Measurements from ENCODE around the gene PNMA8C.

Gene PNMA8C

GRCh38 chr19:46466536-46467196, 37.9 kb upstream of the PNMA8C start:
- ChIA-PET CTCF (interaction anchor here (2.3 kb wide), 1 partner anchor 71 kb away, joined by 12 read pairs; no protein-coding TSS in a partner anchor), POLR2A (no interaction called here)
- Histone ChIP-seq H3K36me3 (ENCODE audit: control insufficient read depth in 2 of 2, insufficient read depth in 1 of 2, low read length in 2 of 2) (peaks cover 0 to 31% of the 10 kb centered on the region in 2 experiments; a peak in 2 of 3 replicates), H3K9me3 (ENCODE audit: control insufficient read depth, insufficient read depth, low read depth, low read length) (no peaks in the 10 kb centered on the region), H3K4me3 (ENCODE audit: low read depth, low read length) (no peak overlapping the region), H3K4me1 (ENCODE audit: control insufficient read depth, insufficient read depth, low read length) (no peaks in the 10 kb centered on the region; the same call in 1 of the 2 replicates), H3K27ac (ENCODE audit: extremely low read depth, low read depth, low read length) (no peak overlapping the region)
- TF ChIP-seq GLI2 (tag by site-specific recombination; IDR thresholded peaks at IDR 0.05; ENCODE audit: borderline replicate concordance, low read depth) (no peak), ZNF184 (tag by site-specific recombination; IDR thresholded peaks at IDR 0.05) (no peak), ZEB2 (tag by site-specific recombination; IDR thresholded peaks at IDR 0.05) (no peak), ZNF391 (tag by site-specific recombination; IDR thresholded peaks at IDR 0.05; ENCODE audit: borderline replicate concordance, low read depth) (no peak), ZNF660 (tag by site-specific recombination; IDR thresholded peaks at IDR 0.05) (no peak), HOXC10 (CRISPR knock-in tag; IDR thresholded peaks at IDR 0.05) (no peak), TCF7L2 (IDR thresholded peaks at IDR 0.05; ENCODE audit: borderline replicate concordance, low read depth, low read length) (no peak), KLF10 (tag by site-specific recombination; IDR thresholded peaks at IDR 0.05) (no peak)

GRCh38 chr19:46463516-46463915, 34.8 kb upstream of the PNMA8C start:
- POLR2A ChIA-PET: no interaction called here
- no peaks in the 10 kb centered on the region for H3K4me1 ChIP-seq (ENCODE audit: control insufficient read depth, insufficient read depth, low read length)

More at GRCh38 chr19:46463516-46463915, 34.8 kb upstream of the PNMA8C start:
- CTCF ChIA-PET: interaction anchor here (0.6 to 1.2 kb wide), 3 partner anchors 21 to 176 kb away, joined by 3 read pairs; no protein-coding TSS in a partner anchor
- peaks cover 0 to 22% of the 10 kb centered on the region in 2 experiments; a peak in 2 of 3 replicates for H3K36me3 ChIP-seq (ENCODE audit: control insufficient read depth in 2 of 2, insufficient read depth in 1 of 2, low read length in 2 of 2)
- H3K9me3 ChIP-seq (ENCODE audit: control insufficient read depth, insufficient read depth, low read depth, low read length): no peaks in the 10 kb centered on the region
- no peak overlapping the region for H3K27ac ChIP-seq (ENCODE audit: extremely low read depth, low read depth, low read length)
- no peak overlapping the region for H3K4me3 ChIP-seq (ENCODE audit: low read depth, low read length)
- TF ChIP-seq ZBTB49 (tag by site-specific recombination; IDR thresholded peaks at IDR 0.05; ENCODE audit: low read depth) (no peak), ZNF777 (tag by site-specific recombination; IDR thresholded peaks at IDR 0.05; ENCODE audit: borderline replicate concordance) (no peak), KLF8 (tag by site-specific recombination; IDR thresholded peaks at IDR 0.05) (no peak), CTCF (tag by site-specific recombination; IDR thresholded peaks at IDR 0.05) (no peak), ZNF677 (tag by site-specific recombination; IDR thresholded peaks at IDR 0.05) (no peak), ZNF791 (tag by site-specific recombination; IDR thresholded peaks at IDR 0.05) (no peak), ZNF48 (tag by site-specific recombination; IDR thresholded peaks at IDR 0.05) (no peak), SP3 (tag by site-specific recombination; IDR thresholded peaks at IDR 0.05) (no peak), ZNF580 (tag by site-specific recombination; IDR thresholded peaks at IDR 0.05) (no peak), SCRT2 (tag by site-specific recombination; IDR thresholded peaks at IDR 0.05) (no peak), ZNF433 (tag by site-specific recombination; IDR thresholded peaks at IDR 0.05; ENCODE audit: low read depth) (no peak), ZNF391 (tag by site-specific recombination; IDR thresholded peaks at IDR 0.05; ENCODE audit: borderline replicate concordance, low read depth) (no peak), ZNF175 (tag by site-specific recombination; IDR thresholded peaks at IDR 0.05) (no peak), ZNF544 (tag by site-specific recombination; IDR thresholded peaks at IDR 0.05) (no peak)

Data from HEK293 (cell line).